ENCODE data around the gene INTS15.

- TF ChIP-seq CTCF (IDR thresholded peaks at IDR 0.05) (no peak), POLR2AphosphoS5 (IDR thresholded peaks at IDR 0.05; ENCODE audit: low read depth, low read length) (no peak)
These were observed 30.1 kb downstream of the INTS15 start for GRCh38 chr7:6619961-6620360.
